Stimulated activated CD8-positive, alpha-beta memory T cell treated with anti-CD3 and anti-CD28 coated beads, Interleukin-15, amount 100 ng/mL, for 4 hours (primary cell): Measurements from ENCODE around the gene NANOS3.
A peak's percentile ranks its signal among the peaks of the same experiment; 100 is the strongest.

Experiments
- DNase-seq, 2 donors: peaks; one replicate each; pipeline ENCODE4 v3.0.0-alpha.2; 2020; ENCODE audit warnings: low read depth in 2 of 2

NANOS3 gene

DNA sequence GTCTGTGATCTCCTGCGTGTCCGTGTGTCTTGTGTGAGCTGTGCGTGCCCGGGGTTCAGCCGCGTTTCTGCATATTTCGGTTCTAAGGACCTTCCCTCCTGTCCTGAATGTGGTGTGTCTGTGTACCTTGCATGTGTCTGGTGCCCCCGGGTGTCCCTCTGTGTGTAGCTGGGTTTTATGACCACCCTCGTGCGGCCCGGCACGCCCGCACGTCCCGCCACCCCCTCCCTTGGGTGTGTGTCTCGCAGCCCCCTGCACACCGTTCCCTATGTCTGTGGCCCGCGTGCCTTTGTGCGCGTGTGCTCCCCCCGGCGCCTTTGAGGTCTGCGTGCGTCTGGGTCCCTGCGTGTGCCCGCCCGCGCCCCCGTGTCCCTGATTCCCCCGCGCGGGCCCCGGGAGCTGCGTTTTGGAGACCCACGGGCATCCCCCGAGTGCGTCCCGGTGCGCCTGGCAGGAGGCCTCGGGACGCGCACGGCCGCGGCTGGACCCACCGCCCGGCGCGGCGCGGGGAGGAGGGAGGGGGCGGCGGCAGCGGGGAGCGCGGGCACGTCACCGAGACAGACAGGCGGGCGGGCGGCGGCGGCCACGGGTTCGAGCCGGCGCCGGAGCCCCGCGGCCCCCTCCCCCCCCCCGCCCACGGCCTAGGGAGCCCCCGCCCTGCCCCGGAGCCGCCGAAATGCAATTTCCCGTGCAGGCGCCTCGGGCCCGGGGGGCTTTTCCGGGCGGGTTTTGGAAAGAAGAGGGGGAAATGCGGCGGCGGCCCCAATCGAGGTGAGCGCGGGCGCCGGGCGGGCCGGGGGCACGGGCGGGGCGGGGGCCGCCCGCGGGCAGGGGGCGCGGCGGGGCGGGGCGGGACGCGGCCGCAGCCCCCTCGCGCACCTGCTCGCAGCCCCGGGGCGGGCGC, 12.0 kb upstream of the NANOS3 start:
- no peak for DNase-seq

- no peak for DNase-seq
These were observed 11.1 kb upstream of the NANOS3 start for GRCh38 chr19:13865571-13866462.

DNA sequence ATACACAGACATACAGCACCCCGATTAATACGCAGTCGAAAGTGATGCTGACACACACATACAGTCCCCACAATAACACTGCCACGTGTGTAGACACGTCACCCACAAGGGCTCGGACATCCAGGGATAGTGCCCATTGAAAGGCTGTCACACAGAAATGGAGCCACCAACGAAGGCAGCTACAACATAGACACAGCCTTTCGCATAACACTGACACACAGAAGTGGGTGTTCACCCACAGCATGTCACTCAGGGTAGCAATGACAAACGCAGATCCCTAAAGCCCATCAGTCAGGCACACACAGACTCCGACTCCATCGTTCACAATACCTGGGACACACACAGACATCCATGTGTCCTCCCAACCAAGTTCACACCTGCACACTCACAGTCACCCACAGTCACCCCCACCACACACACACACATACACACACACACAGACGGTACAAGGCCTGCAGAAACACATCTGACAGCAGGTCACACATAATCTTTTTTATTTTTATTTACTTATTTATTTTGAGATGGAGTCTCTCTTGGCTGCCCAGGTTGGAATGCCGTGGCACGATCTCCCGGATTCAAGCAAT, 10.4 kb upstream of the NANOS3 start:
- DNase-seq, result no peak

GRCh38 chr19:13868663-13869062, 8.3 kb upstream of the NANOS3 start:
- no peak for DNase-seq

DNA sequence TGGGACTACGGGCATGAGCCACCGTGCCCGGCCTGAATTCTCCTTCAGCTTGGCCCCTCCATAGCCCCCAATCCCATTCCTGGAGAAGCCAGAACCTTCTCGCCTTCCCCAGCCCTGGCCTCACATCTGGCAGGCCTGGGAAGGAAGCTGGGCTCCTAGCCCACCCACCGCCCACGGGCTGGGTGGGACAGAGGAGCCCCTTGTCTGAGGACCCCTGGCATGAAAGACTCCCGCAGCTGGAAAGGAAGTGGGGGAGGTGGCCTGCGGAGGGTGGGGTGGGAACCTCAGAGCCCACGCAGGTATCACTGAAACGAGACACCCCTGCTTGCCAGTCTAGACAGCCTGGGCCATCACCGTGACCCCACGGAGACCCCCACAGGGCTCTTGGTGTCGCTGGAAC, 7.7 kb upstream of the NANOS3 start:
- DNase-seq, result no peak

DNA sequence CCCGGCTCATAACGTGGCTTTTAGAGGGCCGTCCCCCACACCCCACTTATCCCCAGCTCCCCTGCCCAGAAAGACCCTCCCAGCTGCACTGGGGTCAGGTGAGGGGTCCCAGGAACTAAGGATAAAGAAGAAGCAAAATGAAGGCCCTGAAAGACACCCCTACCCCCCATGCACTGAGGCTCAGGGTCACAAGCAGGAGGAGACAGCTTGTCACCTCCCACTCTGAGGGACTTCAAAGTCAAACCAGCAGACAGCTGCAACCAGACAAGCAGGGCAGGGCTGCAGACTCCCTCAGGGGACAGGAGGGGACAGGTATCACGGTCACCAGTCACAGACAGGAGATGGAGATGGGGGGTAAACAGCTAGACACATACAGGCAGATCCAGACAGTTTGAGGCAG, 6.1 kb upstream of the NANOS3 start:
- DNase-seq, result no peak

- DNase-seq, result no peak
These were observed 4.6 kb upstream of the NANOS3 start for GRCh38 chr19:13872339-13872694.

- no peak for DNase-seq
These were observed 4.1 kb upstream of the NANOS3 start for GRCh38 chr19:13872695-13873389.

GRCh38 chr19:13873834-13874515, 3.0 kb upstream of the NANOS3 start:
- no peak for DNase-seq

- no peak for DNase-seq
These were observed 1.1 kb upstream of the NANOS3 start for GRCh38 chr19:13875824-13876223.

DNA sequence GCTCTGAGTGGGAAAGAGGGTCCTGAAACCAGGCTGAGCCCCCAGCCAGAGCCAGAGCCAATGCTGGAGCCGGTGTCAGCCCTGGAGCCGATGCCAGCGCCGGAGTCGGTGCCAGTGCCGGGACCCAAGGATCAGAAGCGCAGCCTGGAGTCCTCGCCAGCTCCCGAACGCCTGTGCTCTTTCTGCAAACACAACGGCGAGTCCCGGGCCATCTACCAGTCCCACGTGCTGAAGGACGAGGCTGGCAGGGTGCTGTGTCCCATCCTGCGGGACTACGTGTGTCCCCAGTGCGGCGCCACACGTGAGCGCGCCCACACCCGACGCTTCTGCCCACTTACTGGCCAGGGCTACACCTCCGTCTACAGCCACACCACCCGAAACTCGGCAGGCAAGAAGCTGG, 369 bp downstream of the NANOS3 start:
- no peak for DNase-seq

- peak; percentile 96 to 97 for DNase-seq
These were observed 3.4 kb downstream of the NANOS3 start for GRCh38 chr19:13880059-13881043.

DNA sequence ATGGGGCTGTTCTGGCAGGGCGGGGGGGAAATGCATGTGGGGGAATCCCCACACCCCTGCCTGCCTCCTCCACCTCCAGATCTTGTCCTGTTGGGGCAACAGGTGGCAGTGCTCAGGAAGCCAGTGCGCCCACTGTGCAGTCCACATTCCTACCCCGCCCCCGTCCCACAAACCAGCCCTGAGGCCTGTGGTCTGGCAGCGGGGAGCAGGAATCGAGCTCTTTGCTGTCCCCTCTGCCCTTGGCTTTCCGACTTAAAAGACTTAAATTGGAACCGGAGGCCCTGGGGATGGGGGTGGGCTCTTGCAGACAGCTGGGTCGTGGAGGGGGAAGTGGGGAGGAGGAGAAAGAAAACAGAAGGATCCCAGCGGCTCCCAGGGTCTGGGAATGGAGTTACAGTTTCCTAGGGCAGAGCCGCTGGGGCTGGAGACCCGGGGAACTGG, 4.3 kb downstream of the NANOS3 start:
- DNase-seq, result no peak

DNA sequence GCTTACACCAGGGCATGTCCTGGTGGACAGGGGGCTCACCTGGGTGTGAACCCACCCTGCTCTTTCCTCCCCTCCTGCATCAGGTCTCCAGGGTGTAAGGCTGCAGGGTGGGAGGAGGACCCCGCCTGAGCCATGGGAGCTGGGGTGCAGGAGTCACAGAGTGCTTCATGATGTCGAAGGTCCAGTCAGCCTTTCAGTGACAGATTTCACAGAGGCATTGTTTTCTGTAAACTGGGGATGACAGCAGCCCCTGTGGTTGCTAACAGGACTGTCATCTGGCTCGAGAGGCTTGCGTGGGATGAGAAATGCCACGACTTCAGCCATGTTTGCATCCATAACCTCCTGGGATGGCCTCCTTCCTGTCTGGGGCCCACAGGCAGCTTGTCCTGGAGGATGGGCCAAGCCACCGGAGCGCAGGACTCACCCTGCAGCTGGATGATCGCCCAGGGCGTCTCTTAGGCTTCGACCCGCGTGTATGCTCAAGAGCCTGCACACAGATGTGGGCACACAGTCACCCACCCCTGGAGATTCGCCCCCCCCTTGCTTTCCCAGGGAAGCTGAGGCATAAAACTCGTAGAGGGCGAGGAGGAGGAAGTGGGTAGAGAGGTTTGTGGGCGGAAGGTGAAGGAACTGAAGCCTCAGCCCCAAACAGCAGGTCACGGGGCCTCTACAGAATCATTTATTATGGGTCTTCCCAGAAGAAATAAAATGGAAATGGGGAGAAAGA, 4.9 kb downstream of the NANOS3 start:
- DNase-seq, result no peak

GRCh38 chr19:13882419-13882795, 5.5 kb downstream of the NANOS3 start:
- no peak for DNase-seq

- no peak for DNase-seq
These were observed 5.9 kb downstream of the NANOS3 start for GRCh38 chr19:13882836-13883235.

DNA sequence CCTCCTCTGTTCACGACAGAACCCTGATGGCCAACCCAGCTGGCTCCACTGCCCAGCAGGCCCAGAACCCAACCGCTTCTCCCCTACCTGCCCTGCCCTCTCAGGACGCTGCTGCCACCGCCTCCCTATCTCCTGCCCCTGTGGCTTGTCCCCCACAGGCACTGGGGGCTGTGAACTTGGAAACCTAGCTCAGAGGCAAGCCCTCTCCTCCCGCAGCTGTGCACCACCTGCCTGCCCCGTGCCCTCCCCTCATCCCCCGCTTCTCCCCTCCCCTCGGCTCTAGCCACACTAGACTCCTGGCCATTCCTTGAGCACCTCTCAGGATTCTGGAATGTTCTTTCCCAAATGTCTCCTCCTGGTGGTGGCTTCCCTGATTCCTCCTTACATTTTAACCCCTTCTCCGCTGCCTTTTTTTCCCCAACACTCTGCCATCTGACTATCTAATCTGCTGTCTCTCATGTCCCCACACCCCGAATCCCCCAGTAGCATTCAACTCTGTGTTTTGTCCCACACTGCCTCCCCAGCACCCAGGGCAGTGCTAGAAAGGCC, 6.7 kb downstream of the NANOS3 start:
- no peak for DNase-seq

DNA sequence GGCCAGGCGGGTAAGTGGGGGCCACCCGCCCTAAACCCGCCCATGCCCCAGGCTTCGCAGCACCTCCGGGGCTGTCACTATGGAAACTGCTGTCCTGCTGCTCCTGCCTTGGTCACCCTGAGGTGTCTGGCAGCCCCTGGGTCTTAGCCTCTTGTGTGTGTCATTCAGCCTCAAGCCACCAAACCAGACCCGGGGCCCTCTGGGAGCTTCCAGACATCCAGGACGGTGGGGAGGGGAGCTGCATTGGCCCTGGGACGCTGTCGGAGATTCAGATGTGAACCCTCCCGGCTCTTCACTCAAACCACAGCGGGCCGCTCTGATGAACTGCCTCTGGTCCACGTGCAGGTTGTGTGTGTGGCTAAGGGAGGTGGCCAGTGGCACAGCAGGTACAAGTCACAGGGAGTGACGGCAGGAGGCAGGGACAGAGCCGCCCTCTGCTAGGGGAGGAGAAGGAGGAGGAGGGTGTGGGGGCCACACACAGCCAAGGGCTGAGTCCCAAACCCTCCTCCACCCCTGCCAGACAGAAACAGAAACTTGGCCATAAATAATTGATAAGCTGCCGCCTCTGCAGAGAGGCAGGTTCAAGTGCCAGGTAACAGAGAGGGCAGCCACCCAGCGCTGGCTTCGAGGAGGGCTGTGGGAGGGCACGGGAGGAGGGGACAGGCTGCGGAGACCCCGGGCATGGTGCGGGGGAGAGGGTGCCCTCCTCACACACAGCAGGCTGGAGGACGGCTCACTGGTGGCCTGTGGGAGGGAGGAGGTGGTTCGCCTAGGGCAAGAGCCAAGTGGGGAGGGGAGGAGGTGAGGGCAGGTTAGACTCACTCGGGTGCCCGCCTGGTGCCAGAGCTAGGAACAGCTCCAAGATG, 8.0 kb downstream of the NANOS3 start:
- no peak for DNase-seq
